ENCODE results near the gene APOBEC2. TPM values are rescaled to one million over a fixed set of nuclear protein-coding genes. Genes with fewer than 3 reads are reported as not detected.

The APOBEC2 gene
- total and polyA plus RNA-seq, 2 donors from 2014 or later, result not detected

- H3K4me1 ChIP-seq (ENCODE audit: control insufficient read depth in 2 of 3, insufficient read depth in 2 of 3, low read depth in 1 of 3, low read length in 3 of 3), result peaks cover 0 to 8% (median 7%) of the 10 kb centered on the region in 3 donors
- no peaks in the 10 kb centered on the region for H3K9me3 ChIP-seq (ENCODE audit: control insufficient read depth in 2 of 3, insufficient read depth in 1 of 3, low read length in 3 of 3)
- intact Hi-C loops (cut with DNase I), result no loop called here
- H3K27ac ChIP-seq (ENCODE audit: low read depth in 2 of 2, low read length in 2 of 2), result no peak overlapping the region
- FAIRE-seq, result no peak
- H3K27me3 ChIP-seq (ENCODE audit: control insufficient read depth, insufficient read depth, low read length), result no peaks in the 10 kb centered on the region
- TF ChIP-seq CTCF (IDR thresholded peaks at IDR 0.05; ENCODE audit: borderline replicate concordance, extremely low read depth, insufficient read depth), result no peak
- H3K36me3 ChIP-seq (ENCODE audit: control insufficient read depth in 2 of 3, insufficient read depth in 3 of 3, low read length in 3 of 3), result no peaks in the 10 kb centered on the region
- H3K9ac ChIP-seq (ENCODE audit: low read length in 3 of 3), result no peak overlapping the region
- no peak for DNase-seq
- no peak overlapping the region for H3K4me3 ChIP-seq (ENCODE audit: low read length in 3 of 3)
Measured at GRCh38 chr6:41050536-41050935, 2.5 kb upstream of the APOBEC2 start.

GRCh38 chr6:41051873-41052272 lies 1.1 kb upstream of the APOBEC2 start:
- no peaks in the 10 kb centered on the region for H3K9me3 ChIP-seq (ENCODE audit: control insufficient read depth in 2 of 3, insufficient read depth in 1 of 3, low read length in 3 of 3)
- no peak overlapping the region for H3K4me3 ChIP-seq (ENCODE audit: low read length in 3 of 3)
- DNase-seq (no peak), FAIRE-seq (no peak)
- no peak for TF ChIP-seq CTCF (IDR thresholded peaks at IDR 0.05; ENCODE audit: borderline replicate concordance, extremely low read depth, insufficient read depth)
- intact Hi-C loops (cut with DNase I), result no loop called here
- no peak overlapping the region for H3K9ac ChIP-seq (ENCODE audit: low read length in 3 of 3)
- H3K4me1 ChIP-seq (ENCODE audit: control insufficient read depth in 2 of 3, insufficient read depth in 2 of 3, low read depth in 1 of 3, low read length in 3 of 3), result no peaks in the 10 kb centered on the region
- no peaks in the 10 kb centered on the region for H3K27me3 ChIP-seq (ENCODE audit: control insufficient read depth, insufficient read depth, low read length)
- H3K27ac ChIP-seq (ENCODE audit: low read depth in 2 of 2, low read length in 2 of 2), result no peak overlapping the region
- H3K36me3 ChIP-seq (ENCODE audit: control insufficient read depth in 2 of 3, insufficient read depth in 3 of 3, low read length in 3 of 3), result no peaks in the 10 kb centered on the region

GRCh38 chr6:41054511-41054910 lies 1.5 kb downstream of the APOBEC2 start:
- no peak for TF ChIP-seq CTCF (IDR thresholded peaks at IDR 0.05; ENCODE audit: borderline replicate concordance, extremely low read depth, insufficient read depth)
- H3K27ac ChIP-seq (ENCODE audit: low read depth in 2 of 2, low read length in 2 of 2), result no peak overlapping the region
- no peaks in the 10 kb centered on the region for H3K36me3 ChIP-seq (ENCODE audit: control insufficient read depth in 2 of 3, insufficient read depth in 3 of 3, low read length in 3 of 3)
- FAIRE-seq, result no peak
- H3K9ac ChIP-seq (ENCODE audit: low read length in 3 of 3), result no peak overlapping the region
- H3K9me3 ChIP-seq (ENCODE audit: control insufficient read depth in 2 of 3, insufficient read depth in 1 of 3, low read length in 3 of 3), result no peaks in the 10 kb centered on the region
- H3K4me3 ChIP-seq (ENCODE audit: low read length in 3 of 3), result no peak overlapping the region
- no peak for DNase-seq
- peaks cover 0 to 10% (median 0%) of the 10 kb centered on the region in 3 donors for H3K4me1 ChIP-seq (ENCODE audit: control insufficient read depth in 2 of 3, insufficient read depth in 2 of 3, low read depth in 1 of 3, low read length in 3 of 3)
- intact Hi-C loops (cut with DNase I), result no loop called here
- no peaks in the 10 kb centered on the region for H3K27me3 ChIP-seq (ENCODE audit: control insufficient read depth, insufficient read depth, low read length)

DNA sequence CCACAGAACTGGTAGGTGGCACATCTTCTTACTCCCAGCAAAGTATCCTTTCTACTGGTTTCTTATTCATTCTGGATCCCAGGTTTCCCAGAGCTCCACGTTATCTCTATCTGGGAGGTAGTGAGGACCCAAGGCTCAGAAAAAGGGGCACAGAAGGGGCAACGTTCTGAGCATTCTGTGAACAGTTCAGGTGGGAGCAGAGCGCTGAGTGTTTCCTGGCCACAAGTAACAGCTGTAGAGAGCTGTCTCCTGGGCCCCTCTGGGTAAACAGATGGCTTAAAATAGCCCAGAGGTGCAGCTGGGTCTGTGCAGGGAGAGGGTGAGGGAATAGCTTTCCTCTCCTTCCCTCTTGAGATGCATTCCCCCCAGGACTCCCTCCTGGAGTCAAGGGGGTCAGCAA lies 2.1 kb downstream of the APOBEC2 start:
- H3K9ac ChIP-seq (ENCODE audit: low read length in 3 of 3), result no peak overlapping the region
- no peak for DNase-seq
- H3K4me1 ChIP-seq (ENCODE audit: control insufficient read depth in 2 of 3, insufficient read depth in 2 of 3, low read depth in 1 of 3, low read length in 3 of 3), result peaks cover 0 to 10% (median 0%) of the 10 kb centered on the region in 3 donors

More for the DNA sequence above, 2.1 kb downstream of the APOBEC2 start:
- no peaks in the 10 kb centered on the region for H3K9me3 ChIP-seq (ENCODE audit: control insufficient read depth in 2 of 3, insufficient read depth in 1 of 3, low read length in 3 of 3)
- no peak for TF ChIP-seq CTCF (IDR thresholded peaks at IDR 0.05; ENCODE audit: borderline replicate concordance, extremely low read depth, insufficient read depth)
- H3K27me3 ChIP-seq (ENCODE audit: control insufficient read depth, insufficient read depth, low read length), result no peaks in the 10 kb centered on the region
- no peak for FAIRE-seq
- intact Hi-C loops (cut with DNase I), result no loop called here
- H3K4me3 ChIP-seq (ENCODE audit: low read length in 3 of 3), result no peak overlapping the region
- no peaks in the 10 kb centered on the region for H3K36me3 ChIP-seq (ENCODE audit: control insufficient read depth in 2 of 3, insufficient read depth in 3 of 3, low read length in 3 of 3)
- H3K27ac ChIP-seq (ENCODE audit: low read depth in 2 of 2, low read length in 2 of 2), result no peak overlapping the region

Data from kidney (tissue), 14 donors.